Activated CD4-positive, alpha-beta T cell treated with anti-CD3 and anti-CD28 coated beads for 4 hours (primary cell): ENCODE results near the gene SCN2B.

Experiments used
- DNase-seq, 2 donors: peaks; one replicate each; pipeline ENCODE4 v3.0.0-alpha.2; 2020

The SCN2B gene

DNA sequence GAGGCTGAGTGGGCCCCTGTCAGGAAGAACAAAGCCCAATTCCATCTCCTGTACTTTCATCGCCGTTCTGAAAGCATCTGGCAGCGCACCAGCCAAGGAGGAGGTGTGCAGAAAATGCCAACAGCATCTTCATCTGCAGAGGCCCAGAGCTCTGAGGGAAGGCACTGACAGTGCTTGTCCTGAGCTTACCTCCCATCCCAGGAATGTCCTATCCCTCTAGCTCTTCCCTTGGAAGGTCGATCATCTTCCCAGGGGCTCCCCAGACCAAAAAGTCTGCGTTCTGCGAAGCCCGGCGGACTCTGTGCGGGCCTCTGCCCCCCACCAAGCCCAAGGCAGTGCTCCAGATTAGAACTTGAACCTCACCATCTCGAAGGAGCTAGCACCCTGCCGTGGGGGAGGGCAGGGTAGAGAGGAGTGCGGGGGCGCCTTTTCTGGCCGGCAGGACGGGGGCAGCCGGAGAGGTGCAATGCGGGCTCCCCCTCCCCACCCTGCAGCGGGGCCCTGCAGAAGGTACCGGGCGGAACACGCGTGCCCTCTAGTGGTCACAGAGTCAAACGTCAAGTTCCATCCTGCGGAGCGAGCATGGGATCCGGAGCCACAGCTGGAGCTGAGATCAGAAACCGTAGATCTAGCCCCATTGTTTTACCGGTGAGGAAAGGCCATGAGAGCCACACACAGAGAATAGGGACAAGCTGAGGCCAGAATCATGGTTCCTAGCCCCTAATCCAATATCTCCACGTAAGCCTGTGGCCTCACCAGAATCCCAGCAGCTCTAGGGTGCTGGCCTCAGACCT, 5.0 kb downstream of the SCN2B start:
- peak; percentile 70 for DNase-seq

DNA sequence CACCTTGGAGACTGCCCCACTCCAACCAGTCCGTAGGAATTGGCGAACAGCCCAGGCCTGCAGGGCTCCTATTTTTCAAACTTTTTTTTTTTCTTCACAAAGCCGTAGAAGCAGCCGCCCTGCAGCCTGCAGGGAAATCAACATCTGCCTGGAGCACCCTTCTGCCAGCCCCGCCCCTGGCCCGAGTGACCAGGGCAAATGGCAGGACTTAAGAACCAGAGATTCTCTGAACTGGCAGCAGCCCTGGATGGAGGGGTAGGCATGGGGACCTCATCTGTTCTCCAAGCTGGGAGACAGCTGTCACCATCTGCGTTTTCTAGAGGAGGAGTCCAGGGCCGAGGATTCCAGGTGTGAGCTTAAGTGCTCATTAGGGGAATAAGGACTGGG, 5.6 kb downstream of the SCN2B start:
- DNase-seq: no peak

DNA sequence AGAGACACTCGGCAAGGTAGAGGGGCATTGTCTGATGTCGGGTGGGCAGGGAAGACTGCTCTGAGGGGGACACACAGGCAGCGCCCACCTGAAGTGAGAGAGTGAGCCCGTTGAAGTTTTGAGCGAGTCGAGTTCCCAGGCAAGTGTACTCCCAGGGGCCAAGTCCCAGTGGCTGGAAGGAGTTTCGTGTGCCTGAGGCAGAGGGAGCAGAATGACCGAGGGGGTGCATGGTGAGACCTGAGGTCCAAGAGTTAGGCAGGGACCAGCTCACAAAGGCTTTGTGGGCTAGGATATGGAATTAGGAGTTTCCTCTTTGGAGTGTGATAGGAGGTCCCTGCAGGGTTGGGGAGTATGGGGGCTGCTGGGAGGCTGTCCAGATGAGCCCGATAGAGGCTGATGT, 6.2 kb downstream of the SCN2B start:
- no peak for DNase-seq

DNA sequence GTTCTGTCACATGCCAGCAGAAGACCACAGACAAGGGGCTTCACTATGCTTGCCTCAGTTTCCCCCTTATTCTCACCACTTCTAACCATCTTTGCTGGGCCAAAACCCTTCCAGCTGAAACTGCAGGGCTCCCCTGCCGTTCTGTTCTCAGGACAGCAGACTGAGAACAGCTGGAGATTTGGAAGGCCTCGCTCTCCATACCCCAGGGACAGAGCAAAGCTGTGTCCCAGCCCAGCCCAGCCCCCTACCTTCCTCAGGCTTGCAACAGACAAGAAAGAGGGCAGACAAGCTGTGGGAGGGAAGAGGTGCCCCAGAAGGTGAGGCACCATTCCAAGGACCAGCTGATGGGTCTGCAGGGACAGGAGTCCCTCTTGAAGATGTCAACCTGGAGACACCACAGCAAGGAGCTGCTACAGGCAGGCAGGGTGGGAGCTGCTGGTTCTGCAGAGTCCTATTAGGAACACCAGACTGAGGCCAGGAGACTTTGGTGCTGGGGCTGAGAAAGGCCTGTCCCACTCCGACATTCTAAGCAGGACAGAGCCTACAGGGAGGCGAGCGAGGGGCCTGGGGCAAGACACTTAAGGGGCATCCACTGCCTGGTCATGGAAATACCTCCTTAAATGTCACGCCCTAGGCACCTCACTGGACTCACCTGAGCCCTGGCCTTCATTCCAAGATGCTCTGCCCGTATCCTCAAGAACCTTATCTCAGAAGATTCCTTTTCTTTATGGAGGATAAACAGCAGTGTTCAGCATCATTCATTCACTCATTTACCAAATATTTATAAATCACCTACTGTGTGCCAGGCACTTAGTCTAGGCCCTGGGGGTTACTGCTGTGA, 6.9 kb downstream of the SCN2B start:
- DNase-seq: no peak

DNA sequence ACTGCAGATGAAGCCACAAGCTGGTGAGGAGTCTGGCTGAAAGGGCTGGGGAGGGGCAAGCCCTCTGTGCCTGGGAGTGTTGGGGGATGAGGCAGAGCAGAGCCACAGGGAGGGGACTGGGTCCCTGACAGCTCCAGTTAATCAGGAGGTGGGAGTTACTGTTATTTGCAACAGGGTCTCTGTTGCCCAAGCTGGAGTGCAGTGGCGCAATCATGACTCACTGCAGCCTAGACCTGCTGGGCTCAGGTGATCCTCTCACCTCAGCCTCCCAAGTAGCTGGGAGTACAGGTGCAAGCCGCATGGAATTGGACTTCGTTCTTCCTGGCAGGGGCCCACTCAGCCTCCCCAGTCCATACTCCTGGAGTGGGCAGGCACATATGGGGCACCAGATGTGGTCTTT, 7.7 kb downstream of the SCN2B start:
- DNase-seq: no peak

DNA sequence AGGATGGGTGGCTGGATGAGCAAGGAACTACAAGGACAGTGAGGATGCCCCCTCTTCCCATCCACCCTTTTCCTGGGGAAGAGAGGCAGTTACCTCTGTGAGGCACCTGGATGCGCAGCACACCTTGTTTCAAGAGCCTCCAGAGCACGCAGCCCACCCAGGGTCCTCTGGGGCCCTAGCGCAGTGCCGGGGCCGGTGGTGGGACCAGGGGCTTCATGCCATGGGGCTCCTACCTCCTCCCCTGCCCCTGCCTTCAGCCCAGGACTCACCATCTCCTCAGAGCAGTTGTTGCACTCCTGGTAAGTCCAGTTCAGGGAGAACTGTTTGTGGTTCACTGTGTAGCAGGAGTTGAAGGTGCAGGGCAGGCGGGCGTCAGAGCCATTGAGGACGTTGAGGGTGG, 8.1 kb downstream of the SCN2B start:
- DNase-seq: no peak

DNA sequence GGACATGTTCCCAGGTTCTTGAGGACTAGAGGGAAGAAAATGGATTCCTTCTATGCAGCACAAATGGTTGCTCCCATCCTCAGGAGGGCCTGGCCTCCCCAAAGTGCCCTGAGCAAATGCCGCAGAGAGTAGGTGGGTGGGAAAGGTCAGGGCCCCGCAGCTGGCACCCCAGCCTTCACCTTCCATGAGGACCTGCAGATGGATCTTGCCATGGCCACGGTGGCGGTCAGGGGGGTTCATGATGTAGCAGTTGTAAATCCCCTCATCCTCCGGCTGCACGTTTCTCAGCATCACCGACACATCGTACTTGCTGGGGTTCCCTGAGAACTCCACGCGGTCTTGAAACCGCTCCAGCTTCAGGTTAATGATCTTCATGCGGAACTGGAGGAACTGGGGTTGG, 8.5 kb downstream of the SCN2B start:
- no peak for DNase-seq

DNA sequence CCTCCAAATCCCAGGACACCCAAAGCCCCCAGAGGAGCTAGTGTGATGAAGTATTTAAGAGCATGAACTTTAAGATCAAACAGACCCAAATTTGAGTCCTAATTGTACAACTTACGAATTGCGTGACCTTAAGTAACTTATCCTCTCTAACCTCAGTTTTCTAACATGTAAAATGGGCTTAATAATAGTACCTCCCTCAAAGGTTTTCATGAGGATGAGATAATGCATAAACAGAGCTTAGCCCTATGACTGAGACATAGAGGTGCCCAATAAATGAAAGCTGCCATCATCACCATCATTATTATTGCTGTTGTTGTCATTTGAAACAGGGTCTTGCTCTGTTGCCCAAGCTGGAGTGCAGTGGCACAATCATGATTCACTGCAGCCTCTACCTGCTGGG, 9.2 kb downstream of the SCN2B start:
- DNase-seq: no peak

DNA sequence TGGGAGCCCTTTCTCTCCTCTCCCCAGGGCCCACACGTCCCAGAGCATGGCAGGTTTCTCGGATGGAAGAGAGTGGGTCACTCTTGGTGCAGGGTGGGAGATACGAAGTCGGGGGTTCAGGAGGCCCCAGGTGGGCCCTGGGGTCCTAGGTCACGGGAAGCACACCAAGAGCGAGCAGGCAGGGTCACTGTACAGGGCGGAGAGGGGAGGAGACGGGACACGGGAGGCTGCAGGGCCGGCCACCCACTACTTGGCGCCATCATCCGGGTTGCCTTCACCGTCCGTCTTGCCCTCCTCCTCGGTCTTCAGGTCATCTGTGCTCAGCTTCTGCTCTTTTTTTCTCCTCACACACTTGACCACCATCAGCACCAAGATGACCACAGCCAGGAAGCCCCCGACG, 9.8 kb downstream of the SCN2B start:
- DNase-seq: no peak

DNA sequence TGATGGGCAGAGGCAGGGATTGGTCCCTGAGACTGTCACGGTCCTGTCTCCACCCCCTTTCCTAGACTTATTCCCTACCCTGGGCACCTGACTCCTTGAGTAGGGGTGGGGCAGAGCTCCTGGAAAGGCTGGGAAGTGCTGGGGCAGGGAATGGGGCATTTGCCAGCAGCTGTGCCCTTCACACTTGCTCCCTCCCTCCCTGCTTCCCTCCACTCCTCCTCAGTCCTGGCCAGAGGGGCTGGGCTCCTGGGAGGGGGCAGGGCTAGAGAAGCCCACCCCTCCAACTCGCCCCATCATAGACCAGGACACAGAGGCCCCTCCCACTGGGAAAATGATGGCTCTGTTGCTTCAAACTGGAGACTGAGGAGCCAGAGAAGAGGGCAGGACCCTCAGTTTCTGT, 11.6 kb downstream of the SCN2B start:
- no peak for DNase-seq

DNA sequence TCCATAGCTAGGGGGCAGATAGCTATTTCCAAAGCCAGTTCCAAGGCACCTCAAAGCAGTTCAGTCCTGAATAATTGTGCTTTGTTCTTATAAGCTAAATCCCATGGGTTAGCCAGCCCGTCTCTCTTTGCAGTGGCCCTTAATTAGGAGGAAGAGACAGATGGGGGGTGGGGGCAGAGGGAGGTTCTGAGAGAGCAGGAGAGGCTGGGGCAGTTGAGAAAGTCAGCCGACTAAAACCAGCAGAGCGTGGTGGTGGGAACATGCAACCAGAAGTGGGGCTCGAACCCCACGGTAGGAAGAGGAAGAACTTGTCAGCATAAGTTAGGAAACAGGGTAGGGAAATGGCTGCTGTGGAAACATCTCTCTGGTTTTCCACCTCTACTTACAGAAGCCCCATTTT, 12.9 kb downstream of the SCN2B start:
- no peak for DNase-seq

DNA sequence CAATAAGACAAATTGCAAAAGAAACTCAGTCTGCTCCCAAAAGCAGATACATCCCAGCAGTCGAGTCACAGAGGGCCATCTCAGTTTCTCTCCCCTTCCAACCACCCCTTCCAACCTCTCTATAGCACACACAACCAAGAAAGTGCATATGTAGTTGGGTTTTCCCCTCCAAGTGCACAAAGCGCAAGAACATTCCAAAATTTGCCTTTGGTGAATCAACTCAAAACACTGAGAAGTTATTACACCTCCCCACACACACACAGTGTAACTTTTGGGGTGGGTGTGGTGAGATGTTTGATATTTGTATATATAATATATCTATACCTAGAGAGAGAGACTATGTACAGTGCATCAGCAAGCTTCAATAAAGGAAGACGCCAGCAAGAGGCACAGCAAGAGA, 13.6 kb downstream of the SCN2B start:
- no peak for DNase-seq

DNA sequence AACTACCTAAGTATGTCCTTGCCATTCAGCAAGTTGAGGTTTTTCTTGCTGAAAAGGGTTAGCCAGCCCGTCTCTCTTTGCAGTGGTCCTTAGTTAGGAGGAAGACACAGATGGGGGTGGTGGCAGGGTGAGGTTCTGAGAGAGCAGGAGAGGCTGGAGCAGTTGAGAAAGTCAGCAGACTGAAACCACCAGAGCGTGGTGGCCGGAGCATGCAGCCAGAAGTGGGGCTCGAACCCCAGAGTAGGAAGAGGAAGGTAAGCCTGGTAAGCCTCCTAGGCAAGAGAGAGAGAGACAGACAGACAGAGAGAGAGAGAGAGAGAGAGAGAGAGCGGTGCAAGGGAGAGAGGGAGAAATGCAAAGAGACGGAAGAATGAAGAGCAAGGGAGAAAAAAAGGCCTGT, 14.7 kb downstream of the SCN2B start:
- DNase-seq: no peak

DNA sequence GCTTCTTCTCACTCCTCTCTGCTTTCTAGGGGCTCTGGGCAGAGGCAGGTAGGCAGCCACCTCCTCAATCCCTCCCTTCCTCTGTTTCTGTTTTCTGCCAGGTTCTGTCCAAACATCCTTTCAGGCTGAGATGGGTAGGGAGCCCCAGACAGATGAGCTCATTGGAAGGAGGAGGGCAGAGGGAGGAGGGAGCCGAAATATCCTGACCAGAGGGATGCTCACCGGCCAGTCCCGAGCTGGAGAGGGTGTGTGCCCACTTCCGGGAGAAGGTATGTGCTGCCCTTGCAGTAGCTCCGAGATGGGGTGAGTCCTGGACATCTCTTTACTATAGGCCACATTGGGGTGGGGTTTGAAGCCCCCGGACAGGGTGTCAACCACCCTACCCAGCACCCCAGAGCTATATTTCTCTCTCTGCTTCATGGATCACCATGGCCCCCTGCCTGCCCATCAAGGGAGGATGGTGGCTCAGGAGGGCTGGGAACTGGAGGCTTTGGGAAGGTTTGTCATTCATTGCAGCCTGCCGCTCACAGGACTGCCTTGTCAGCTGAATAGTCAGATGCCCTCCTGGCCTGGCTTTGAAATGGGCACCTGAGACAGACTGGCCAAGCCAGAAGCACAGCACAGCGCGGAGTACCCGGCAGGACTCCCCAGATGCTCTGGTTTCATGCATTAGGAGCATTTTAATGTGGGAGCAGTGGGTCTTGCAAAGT, 19.1 kb downstream of the SCN2B start:
- no peak for DNase-seq

DNA sequence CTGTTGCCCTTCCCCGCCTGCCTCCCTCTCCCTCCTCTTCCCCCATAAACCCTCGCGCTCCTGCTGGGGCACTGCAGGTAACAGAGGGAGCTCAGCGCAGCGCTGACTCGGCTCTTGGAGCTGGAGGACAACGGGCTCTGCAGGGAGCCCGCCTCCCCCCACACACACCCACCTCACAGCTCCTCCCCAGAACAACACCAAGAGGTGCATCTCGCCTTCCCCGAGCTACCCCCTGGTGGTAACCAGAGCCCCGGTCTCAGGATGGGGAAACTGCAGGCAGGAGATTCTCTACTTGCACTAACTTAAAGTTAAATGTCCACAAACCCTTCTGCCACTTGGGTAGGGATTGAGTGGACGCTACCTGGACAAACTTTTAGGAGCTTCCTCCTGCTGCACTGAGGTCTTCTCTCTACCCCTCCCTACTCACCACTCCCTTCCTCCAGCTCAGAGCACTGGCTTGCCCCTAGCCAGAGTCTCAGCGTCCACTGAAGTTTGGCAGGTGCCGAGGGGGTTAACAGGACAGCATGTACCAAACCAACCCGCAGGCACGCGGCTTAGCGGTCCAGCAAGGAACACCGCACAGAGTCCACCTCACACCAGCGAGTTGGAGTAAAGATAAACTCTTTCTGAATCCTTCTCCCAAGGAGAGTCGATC, 19.8 kb downstream of the SCN2B start:
- DNase-seq: no peak

DNA sequence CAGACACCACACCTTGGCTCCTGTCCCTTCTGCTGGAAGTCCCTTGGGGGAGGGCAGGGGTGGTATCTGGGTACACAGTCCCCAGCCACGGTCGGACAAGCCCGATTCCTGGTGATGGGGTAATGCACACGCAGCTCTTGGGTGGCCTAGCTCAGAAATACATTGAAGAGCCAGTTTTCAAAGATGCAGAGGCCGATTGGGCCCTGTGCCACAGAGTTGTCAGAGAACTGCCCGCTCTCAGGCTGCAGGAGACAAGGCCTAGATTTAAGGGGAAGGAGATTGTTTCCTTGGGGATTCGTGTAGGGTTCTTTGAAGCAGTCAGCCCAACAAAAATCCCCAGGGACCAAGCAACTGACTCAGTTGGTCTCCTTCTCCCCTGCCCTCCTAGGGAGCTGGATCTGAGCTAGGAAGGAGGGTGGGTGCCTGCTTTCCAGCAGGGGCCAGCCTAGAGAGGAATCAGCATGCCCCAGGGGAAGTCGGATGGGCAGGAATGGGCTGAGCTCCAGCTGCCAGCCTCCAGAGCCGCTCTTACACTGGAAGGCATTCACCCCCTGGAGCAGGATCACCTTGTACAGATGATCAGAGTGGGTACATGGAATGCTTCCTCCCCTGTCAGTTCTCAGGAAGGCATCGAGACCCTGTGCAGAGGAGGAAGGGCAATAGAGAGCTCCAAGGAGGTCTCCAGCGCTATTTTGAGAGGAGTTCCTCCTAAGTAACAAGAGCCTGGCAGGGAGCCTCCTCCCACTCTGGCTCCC, 20.5 kb downstream of the SCN2B start:
- no peak for DNase-seq

DNA sequence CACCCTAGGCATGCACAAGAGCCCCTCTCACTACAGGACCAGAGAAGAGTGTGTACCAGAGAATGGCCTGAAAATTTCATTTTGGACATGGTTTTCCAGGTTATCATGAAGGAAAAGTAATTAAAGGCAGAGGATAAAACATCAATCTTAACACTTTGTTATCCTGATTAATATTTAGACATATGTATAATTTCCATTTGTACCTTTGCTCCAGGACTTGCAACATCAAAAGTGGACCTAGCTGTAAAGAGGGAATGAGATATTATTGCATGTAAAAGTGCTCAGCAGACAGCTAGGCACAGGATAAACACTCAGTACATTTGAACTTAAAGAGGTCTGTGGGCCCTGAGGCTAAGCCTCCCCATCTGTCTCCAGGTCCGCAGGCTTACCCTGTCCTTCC, 21.8 kb downstream of the SCN2B start:
- DNase-seq: no peak

DNA sequence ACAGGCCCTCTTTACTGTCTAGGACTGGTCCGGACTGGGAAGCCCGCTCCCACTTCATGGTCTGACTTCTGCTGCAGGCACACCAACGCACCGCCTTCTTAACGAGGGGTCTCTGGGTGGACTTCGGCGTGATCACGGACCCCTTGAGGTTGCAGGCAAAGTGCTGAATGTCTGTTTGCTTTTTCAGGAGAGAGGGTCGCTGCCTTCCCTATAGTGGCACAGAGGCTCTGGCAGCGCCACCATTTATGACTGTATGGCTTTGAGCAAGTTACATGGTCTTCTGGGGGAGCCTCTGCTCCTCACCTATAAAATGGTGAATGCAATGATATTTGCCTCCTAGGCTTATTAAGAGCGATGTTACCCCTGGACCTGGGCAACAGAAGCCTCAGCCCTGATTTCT, 22.5 kb downstream of the SCN2B start:
- no peak for DNase-seq

DNA sequence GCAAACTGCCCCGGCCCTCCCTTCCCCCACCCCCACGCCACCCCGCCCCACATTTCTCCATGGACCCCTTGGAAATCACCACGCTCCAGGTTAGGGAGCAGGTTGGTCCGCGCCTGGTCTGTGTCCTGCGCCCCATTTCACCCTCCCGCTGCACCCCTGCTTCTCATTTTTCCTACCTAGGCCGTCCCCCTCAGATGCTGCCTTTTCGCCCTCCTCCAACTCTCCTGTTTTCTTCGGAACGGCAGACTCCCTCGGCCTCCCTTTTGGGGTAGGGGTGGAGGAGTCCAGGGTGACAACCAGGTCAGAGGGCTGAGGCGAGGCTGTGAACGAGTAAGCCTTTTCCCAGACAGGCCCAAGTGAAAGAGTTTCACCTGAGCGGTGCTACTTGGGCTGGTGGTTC, 22.9 kb downstream of the SCN2B start:
- DNase-seq: no peak

DNA sequence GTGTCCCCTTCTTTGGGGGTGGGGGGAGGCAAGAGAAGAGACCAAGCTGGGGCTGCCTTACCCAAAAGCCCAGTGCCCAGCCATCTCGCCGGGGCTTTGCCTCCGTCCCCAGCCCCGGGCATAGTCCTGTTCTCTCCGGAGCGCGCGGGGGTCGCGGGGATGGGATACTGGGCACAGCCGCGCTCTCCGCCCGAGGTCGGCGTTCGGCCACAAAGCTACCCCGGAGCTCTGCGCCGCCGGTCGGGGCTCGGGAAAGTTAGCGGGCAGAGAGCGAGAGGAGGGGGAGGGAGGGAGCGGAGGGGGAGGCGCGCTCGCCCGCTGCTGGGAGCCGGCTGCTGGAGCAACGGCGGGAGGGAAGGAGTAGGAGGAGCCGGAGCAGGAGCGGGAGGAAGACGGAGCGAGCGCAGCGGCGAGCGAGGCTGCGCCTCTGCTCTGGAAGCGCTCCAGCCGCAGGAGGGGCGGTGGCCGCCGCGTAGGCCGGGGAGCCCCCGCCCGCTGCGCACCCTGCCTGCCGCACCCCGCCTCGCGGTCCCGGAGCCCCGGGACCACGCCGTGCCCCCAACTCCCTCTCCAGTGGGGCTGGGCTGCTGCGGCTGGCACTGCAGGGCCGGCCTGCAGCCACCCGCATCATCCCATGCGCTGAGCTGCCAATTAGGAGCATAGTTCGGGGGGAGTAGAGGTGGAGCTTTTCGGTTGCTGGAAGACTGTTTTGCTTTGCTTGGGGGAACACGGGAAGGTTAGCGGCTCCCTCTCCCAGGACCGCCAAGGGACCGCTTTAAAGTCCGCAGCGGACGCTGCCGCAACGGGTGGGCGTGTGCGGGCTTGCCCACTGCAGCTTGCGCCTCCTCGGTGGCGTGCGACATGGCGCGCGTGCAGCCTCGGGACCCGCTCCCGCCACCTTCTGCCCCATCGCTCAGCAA, 23.6 kb downstream of the SCN2B start, which contains the start of gene SCN4B:
SCN4B (minus strand) TSS at position 272 of the 920 bp plus-strand sequence; CDS start at position 122, 150 bp downstream.
- DNase-seq: no peak

DNA sequence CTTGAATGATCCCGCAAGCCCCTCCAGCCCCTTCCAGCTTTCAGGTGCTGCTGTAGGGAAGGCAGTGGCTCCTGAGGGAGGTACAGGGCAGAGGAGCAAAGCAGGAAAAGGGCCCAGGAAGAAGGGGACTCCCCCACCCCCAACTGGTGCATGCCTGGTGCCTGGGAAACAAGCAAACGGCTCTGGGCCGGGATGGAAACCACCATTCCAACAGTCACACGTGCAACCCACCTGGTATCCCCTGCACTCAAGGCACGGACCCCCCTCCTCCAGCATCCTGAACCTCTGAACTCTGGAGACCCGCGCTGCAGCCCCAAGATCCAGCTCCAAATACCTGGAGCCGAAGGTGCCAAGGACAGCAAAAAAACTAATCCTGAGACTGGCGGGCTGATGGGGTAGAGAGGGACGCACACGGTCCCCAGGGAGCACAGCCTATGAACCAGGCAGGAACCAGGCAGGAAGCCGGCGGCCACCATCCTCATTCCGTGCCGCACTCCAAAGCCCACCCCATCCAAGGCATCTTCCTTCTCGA, 24.4 kb downstream of the SCN2B start:
- no peak for DNase-seq
